Peyer's patch (tissue), 4 donors: ENCODE measurements around the gene SLC9A4.

Experiments used
- POLR2A ChIP-seq, 2 donors: fragments of 450-650 bp; IDR thresholded peaks; one replicate each; pipeline ENCODE4 v1.5.1; 2017; ENCODE audit warnings: antibody characterized with exemption in 2 of 2, mild to moderate bottlenecking in 2 of 2, moderate library complexity in 2 of 2
- TF ChIP-seq, protein P1 (sequence below), 6 experiments: fragments of 450-650 bp in 4 of 6; fragments of 200-600 bp in 2 of 6; sonication (generic) in 1 of 6; IDR thresholded peaks; one replicate each; pipeline ENCODE4 v1.5.1; 2017 to 2019; ENCODE audit warnings: antibody characterized with exemption in 6 of 6, mild to moderate bottlenecking in 3 of 6, moderate library complexity in 1 of 6

DNA sequence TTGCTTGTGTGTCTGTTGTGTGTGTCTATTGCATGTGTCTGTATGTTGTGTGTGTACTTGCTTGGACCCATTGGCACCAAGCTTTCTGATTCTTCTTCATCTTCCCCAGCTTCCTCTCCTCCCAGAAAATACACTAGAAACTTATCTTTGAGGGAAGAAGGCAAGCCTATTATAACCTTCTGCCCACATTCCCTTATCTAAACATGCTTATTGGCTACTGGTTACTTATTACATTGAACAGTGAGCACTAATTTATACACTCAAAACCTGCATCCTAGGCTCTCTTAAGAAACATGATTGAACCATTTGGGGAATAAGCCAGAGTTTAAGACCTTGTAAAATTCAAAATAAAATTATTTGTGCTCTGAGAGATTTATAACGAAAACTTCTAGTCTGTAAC lies 26.5 kb downstream of the SLC9A4 start:
- TF ChIP-seq POLR2A (IDR thresholded peaks at IDR 0.05): no peak
- TF ChIP-seq, protein P1, sequence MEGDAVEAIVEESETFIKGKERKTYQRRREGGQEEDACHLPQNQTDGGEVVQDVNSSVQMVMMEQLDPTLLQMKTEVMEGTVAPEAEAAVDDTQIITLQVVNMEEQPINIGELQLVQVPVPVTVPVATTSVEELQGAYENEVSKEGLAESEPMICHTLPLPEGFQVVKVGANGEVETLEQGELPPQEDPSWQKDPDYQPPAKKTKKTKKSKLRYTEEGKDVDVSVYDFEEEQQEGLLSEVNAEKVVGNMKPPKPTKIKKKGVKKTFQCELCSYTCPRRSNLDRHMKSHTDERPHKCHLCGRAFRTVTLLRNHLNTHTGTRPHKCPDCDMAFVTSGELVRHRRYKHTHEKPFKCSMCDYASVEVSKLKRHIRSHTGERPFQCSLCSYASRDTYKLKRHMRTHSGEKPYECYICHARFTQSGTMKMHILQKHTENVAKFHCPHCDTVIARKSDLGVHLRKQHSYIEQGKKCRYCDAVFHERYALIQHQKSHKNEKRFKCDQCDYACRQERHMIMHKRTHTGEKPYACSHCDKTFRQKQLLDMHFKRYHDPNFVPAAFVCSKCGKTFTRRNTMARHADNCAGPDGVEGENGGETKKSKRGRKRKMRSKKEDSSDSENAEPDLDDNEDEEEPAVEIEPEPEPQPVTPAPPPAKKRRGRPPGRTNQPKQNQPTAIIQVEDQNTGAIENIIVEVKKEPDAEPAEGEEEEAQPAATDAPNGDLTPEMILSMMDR (IDR thresholded peaks at IDR 0.05): no peak
